HCEC 1CT (cell line): ENCODE results near the gene SIGLEC14.

ENCODE experiments used
- DNase-seq: peaks from one replicate; pipeline ENCODE4 v3.0.0-alpha.2; 2017

The SIGLEC14 gene

DNA sequence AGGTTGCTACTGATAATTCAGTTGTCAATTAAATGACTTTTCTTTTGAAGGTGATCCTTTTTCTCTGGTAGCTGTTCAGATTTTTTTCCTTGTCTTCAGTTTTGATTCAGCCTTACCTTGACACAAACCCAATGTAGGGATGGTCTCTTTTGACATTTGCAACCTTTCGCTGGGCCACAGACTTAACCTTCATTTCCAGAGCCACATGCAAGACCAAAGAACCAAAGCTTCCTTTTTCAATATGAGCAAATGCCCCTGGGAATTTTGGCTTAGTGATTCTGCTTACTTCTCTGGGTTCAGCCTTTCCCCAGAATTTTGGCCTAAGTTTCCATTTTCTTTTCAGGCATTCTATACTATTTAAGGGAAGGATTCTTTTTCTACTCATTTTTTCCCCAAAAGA is 36.0 kb downstream of the SIGLEC14 start:
- no peak for DNase-seq

DNA sequence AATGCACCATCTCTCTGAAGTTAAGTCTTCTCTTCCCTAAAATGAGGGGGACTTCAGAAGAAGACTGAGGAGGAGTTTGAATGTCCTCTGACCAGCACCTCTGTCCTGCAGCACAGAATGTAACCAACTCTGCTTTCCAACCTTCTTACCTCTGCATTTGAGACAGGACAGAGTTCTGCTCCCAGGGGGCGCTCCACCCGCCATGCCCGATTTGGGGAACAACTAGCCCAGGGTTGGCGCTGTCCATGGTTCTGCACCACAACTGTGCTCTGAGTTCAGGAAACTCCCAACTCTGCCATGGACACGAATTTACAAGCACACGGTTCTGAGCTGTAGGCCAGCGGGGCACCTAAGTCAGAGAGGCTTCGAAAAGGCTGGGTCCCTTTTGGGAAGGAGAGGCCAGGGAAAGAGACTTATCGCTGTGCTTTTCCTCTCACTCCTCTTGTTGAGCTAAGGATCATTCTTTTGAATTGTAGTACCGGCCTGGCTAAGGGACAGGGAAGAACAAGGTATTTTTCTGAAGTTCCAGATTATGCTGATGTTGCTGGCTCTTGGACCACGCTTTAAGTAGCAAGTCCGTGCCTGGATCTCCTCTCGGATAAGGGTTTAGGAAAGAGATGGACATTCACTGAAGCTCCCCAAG is 38.6 kb downstream of the SIGLEC14 start:
- DNase-seq, result no peak

DNA sequence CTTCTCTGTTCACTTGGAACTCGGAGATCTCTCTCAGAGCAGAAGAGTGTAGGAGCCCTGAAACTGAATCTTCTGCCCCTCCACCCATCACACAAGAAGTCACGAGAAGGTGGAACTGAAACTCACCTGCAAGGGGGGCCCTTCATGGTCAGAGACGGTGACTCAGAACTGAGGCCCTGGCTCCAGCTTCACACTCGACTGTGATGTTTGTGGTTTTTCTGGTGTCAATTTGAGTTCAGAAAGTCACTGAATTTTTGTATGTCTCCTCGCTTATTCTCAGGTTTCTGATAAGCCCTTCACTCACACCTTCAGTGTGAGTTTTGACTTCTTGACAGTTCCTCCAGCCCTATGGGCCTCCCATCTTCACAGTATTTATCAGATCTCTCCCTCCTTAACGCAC is 39.5 kb downstream of the SIGLEC14 start:
- DNase-seq, result no peak

DNA sequence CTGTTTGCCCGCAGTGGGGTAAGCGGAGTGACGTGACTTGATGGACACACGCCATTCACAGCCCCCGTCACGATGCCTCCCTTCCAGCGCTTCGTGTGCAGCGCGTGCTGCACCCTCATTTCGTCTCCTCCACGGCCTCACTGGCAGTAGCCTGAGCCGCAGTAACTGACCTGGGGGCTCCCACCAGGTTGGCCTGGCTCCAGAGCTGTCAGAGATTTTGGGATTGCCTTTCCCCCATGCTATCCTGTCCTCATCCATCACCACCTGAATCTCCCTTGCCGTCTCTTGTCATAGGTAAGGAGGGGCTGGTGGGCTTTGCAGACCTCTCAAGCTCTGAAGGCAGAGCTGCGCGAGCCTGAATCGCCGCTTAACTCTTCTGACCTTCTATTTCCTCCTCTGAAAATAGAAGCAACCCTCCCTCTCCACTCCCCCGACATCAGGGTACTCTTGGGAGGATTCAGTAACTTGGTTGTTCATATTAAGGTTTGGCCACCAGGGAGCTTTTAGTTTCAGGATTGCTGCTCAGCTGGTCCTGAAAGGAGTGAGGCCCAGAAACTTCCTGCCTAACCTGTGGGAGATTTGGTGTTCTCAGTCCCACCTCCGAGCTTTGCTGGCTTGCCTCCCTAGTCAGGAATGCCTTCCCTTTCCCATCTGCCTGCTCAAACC is 44.3 kb downstream of the SIGLEC14 start:
- no peak for DNase-seq

DNA sequence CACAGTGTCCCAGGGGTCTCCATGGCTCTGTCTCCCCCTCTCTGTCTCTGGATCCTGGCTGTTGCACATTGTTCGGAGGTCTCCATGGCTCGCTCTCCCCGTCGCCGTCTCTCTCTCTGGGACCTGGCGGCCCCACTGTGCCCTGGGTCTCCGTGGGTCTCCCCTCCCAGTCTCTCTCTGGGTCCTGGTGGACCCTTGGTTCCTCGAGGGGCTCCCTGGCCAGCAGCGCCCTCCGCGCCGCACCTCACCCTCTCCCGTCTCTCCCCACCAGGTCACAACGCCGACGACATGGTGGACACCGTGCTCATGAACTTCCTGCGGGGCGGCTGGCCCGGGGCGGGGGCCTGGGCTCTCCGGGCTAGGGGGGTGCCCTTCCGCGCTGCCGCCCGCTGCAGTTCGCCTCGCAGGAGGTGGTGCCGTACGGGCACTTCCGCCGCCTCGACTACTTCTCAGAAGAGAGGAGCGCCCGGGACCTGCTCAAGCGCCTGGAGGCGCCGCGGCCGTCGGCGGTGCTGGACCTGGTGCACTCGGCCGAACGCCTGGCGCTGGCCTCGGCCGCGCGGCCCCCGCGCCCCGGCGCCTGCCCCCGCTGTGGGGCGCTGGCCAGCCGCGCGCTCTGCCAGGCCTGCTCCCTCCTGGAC is 45.6 kb downstream of the SIGLEC14 start:
- DNase-seq, result no peak

DNA sequence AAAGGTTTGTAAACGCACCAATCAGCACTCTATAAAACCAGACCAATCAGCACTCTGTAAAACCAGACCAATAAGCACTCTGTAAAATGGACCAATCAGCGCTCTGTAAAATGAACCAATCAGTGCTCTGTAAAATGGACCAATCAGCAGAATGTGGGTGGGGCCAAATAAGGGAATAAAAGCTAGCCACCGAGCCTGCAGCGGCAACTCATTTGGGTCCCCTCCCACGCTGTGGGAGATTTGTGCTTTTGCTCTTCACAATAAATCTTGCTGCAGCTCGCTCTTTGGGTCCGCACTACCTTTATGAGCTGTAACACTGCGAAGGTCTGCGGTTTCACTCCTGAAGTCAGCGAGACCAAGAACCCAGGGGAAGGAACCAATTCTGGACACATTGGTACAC is 47.5 kb downstream of the SIGLEC14 start:
- DNase-seq, result no peak

DNA sequence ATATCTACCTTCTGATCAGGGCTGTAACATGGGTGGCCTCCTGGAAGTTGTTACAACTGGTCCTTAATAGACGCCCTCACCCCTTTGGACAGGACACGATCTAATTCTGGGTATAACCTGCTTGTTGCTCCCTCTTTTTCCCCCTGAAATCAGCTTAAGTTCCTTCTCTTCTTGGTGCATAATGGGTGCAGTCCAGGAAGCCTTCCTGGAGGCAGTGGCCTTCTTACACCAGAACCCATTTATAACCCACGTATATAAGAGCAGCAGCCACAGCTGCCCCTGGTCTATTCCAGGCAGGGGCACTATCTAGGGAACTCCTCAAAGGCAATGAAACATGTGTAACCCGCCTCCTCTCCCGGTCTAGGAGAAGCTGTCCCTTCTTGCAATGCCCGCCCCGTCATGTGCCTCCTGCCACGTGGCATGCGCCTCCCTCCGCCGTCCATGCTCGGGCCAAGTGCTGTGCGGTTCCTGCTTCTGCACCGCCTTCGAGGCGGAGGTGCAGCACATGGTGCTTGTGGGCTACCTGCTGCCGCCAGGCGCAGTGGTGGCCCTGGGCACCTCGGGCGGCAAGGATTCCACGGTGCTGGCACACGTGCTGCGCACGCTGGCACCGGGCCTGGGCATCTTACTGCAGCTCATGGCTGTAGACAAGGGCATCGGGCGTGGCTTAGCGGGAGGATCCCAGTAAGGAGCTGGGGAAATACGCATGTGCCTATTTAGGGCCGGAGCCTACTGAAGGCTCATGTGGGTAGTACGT is 48.3 kb downstream of the SIGLEC14 start:
- DNase-seq, result no peak

DNA sequence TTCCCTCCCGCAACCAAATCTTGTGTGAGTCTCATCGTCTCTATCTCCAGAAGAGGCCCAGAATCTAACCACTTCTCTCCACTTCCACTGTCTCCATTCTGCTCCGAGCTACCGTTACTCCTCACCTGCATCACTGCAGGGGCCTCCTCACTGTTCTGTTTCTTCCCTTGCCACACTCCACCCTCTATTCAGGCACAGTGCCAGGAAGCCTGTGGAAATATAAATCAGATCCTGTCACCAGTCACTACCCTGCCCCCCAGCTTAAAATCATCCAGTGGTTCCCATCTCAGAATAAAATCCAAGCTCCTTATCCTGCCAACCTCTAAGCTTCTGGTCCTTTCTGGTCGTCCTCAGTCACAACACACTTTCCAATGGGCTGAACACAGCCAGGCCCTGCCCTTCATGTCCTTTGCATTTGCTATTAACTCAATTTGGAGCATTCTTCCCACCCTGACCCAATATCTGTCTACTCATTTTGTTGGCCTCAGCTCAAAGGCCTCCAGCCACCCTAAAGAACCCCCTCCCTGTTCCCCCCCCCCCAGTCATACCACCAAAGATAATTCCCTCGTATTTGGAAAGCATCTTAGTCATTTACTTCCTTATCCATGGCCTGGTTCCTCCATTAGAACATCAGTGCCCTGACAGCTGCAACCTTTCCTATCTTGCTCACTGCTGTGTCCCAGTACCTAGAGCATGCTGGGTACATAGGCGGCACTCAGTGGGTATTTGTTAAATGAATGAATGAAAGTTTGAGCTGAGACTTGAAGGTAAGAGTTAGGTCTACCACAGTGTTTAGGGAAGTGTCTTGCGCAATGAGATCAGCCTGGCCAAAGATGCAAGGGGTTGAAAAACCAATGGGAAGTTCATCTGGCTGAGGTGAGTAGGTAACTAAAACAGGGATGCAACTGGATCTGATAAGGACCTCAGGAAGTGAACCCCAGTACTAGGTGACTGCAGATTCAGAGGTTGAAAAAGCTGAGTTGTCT is 51.1 kb downstream of the SIGLEC14 start:
- DNase-seq, result no peak

DNA sequence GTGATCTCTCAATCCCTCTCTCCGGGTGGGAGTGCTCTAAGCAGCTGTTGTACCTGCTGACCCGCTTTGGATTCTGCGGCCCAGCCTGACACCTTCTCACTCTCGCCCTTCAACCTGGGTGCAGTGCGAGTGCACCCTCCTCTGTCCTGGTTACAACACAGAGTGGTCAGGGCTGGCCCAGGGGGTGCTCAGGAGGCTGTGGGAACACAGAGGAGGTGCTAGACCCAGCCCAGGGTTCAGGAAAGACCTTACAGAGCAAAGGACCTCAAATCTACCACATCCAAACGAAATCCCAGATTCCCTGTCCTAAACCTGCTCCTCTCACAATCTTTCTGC is 51.9 kb downstream of the SIGLEC14 start:
- no peak for DNase-seq

DNA sequence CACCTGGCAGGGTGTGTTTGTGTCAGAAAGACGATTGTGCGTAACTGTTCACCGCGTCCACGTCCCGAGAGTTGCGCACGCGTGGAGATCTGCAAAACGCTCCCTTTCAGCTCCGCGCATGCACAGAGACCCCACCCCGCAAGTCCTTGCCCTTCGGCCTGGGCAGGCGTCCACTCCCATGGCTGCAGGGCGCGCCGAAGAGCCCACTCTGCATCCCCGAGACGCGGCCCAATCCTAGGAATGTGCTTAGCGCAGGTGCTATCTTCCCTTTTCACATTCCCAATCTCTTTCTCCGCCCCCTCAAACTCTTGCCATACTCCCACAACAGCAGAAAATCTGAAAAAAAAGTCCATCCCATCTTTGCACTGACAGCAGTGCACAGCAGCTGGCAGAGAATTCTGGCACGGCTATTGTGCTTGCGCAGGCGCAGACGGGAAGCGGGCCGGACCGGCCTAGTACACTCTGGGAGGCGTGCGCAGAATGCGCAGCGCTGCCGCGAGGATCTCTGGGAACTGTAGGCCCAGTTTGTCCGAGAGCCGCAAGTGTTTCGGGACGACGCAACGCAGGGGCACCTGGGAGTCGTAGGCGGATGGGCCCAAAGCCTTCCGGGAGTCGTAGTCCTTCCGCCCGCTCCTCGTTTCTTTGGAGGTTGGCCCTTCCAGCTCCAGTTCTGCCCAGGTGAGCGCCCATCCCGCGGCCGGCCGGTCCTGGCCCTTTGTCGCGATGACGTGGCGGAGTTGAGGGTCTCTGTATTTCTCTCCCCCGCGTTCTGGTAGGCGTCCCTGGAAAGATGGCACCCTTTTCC is 52.5 kb downstream of the SIGLEC14 start:
- peak; percentile 95 for DNase-seq

DNA sequence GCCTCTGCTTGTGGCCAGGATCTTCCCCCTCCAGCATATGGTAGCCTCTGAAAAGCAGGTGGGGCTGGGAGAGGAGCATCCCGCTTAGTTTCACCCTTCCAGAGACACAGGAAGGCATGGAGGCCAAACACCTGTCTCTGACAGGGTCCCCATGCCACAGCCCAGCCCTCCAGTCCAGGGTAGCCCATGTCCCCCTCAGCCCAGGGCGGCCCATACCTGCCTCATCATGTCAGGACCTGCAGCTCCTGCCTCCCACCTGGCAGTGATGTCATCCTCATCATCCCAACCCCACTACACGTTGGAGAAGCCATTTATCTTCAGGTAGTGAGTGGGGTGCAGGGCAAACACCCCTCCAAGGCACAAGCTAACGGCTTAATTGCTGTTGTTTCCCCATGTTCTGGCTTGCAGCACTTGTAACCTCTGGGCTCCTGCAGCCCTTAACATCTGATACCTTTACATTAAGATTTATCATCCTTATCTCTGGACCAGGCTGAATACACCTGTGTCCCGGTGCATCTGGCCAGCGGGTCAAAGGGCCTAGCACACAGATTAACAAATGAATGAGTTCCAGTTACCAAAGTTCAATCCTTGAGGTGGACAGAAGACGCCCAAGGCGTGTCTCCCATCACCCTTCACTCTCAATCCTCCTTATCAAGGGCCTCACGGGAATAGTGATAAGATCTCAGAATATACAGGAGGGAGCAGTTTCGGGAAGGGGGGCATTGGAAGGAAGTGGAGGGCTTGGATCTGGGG is 53.3 kb downstream of the SIGLEC14 start:
- no peak for DNase-seq
